HepG2 (cell line): ENCODE measurements around the gene DAB2IP. TPM values are rescaled to one million over a fixed set of nuclear protein-coding genes. Genes with fewer than 3 reads are reported as not detected.

Experiments
- ATAC-seq: fragments of 200-7000 bp; cut with Tn5 transposase; 3 replicates; pipeline ENCODE4 v1.9.1; 2020; ENCODE audit warnings: mild to moderate bottlenecking, moderate library complexity
- BruUV-seq: library from RNA; stranded (reverse); fragments of 400-500 nt; replicated peaks from 2 replicates; lab custom pipeline; 2021; lab: Mats Ljungman, UMichigan
- CTCF ChIA-PET: fragments of 300-600 bp; formaldehyde crosslinking; extraction: SDS; loops from one replicate; lab custom pipeline; 2021; ENCODE audit warnings: low total read pairs, inconsistent platforms, low intra/inter-chr PET ratio; lab: Yijun Ruan, JAX
- POLR2A ChIA-PET: fragments of 350-600 bp; sonication (Branson Sonifier 250); formaldehyde crosslinking; loops from one replicate; lab custom pipeline; 2020; ENCODE audit warnings: antibody characterized with exemption, inconsistent platforms; lab: Yijun Ruan, JAX
- DNase-seq: peaks from one replicate; pipeline ENCODE4 v3.0.0-alpha.2; 2015; ENCODE audit warnings: low spot score
- FAIRE-seq: peaks from 3 replicates; lab custom pipeline; 2011; peaks lifted over from hg19 to GRCh38; lab: Jason Lieb, UNC
- H2AFZ ChIP-seq: one replicate; pipeline ENCODE4 v1.6.1; 2011; ENCODE audit warnings: low read length, inconsistent platforms
- H3K27ac ChIP-seq: fragments of 300-600 bp; 3 replicates; pipeline ENCODE4 v1.8.0; 2011; ENCODE audit warnings: mixed run types, mild to moderate bottlenecking, mixed read lengths, low read length, inconsistent platforms; ENCODE audit not compliant: insufficient read depth; ENCODE audit errors: extremely low read length
- H3K27me3 ChIP-seq, 2 experiments: fragments of 200-600 bp in 1 of 2; 2 replicates in 1 of 2; 3 replicates in 1 of 2; pipeline versions ENCODE4 v1.6.0 to v1.8.0; 2011; ENCODE audit warnings: low read length in 2 of 2, mild to moderate bottlenecking in 2 of 2, moderate library complexity in 2 of 2, inconsistent platforms in 1 of 2; ENCODE audit not compliant: insufficient read depth in 2 of 2, control insufficient read depth in 1 of 2
- H3K36me3 ChIP-seq, 2 experiments: fragments of 200-600 bp in 1 of 2; replicated peaks in 1 of 2; 2 replicates in 1 of 2; 3 replicates in 1 of 2; pipeline versions ENCODE4 v1.5.1 to v1.8.0; 2011; ENCODE audit warnings: low read length in 2 of 2, inconsistent platforms in 1 of 2; ENCODE audit not compliant: insufficient read depth in 2 of 2, control insufficient read depth in 1 of 2
- H3K4me1 ChIP-seq: 2 replicates; pipeline ENCODE4 v1.5.1; 2012; ENCODE audit warnings: low read length, inconsistent platforms; ENCODE audit not compliant: insufficient read depth
- H3K4me2 ChIP-seq: 2 replicates; pipeline ENCODE4 v1.6.0; 2011; ENCODE audit warnings: low read depth, low read length, inconsistent platforms
- H3K4me3 ChIP-seq, 3 experiments: fragments of 200-600 bp in 1 of 3; sonication (generic), shearing (Covaris generic) in 1 of 3; replicated peaks in 1 of 3; 2 replicates each; pipeline ENCODE4 v1.5.1; 2011 to 2016; ENCODE audit warnings: low read length in 3 of 3, inconsistent platforms in 2 of 3, low read depth in 2 of 3, mild to moderate bottlenecking in 2 of 3, control low read depth in 1 of 3, mixed read lengths in 1 of 3; ENCODE audit not compliant: insufficient read depth in 1 of 3
- H3K79me2 ChIP-seq: one replicate; pipeline ENCODE4 v1.6.1; 2011; ENCODE audit warnings: low read length, inconsistent platforms; ENCODE audit not compliant: insufficient read depth
- H3K9ac ChIP-seq: 2 replicates; pipeline ENCODE4 v1.6.0; 2011; ENCODE audit warnings: mild to moderate bottlenecking, low read depth, low read length, inconsistent platforms; ENCODE audit not compliant: insufficient read depth
- H3K9me3 ChIP-seq: 2 replicates; pipeline ENCODE4 v1.5.1; 2012; ENCODE audit warnings: mild to moderate bottlenecking, low read length
- H4K20me1 ChIP-seq: 2 replicates; pipeline ENCODE4 v1.6.0; 2011; ENCODE audit warnings: inconsistent platforms, mild to moderate bottlenecking, low read length, moderate library complexity; ENCODE audit not compliant: insufficient read depth
- AGO2 ChIP-seq: fragments of 200-400 bp; formaldehyde crosslinking; optimal IDR thresholded peaks from 2 replicates; pipeline ENCODE3; 2017; ENCODE audit warnings: mild to moderate bottlenecking, low read depth, low read length, moderate library complexity
- BRD4 ChIP-seq: sonication (generic); formaldehyde crosslinking; IDR thresholded peaks from 2 replicates; pipeline ENCODE4 v1.4.0; 2020; ENCODE audit warnings: missing genetic modification reagents
- CHD4 ChIP-seq: fragments of 200-600 bp; sonication (generic); IDR thresholded peaks from 2 replicates; pipeline ENCODE4 v1.7.0; 2017; ENCODE audit warnings: mild to moderate bottlenecking, low read length, borderline replicate concordance
- JUN ChIP-seq: sonication (generic); formaldehyde crosslinking; IDR thresholded peaks from 2 replicates; pipeline ENCODE4 v1.4.0; 2020; ENCODE audit warnings: mild to moderate bottlenecking, missing genetic modification reagents
- RARA ChIP-seq: IDR thresholded peaks from 2 replicates; pipeline ENCODE4 v1.6.1; 2016; ENCODE audit warnings: missing genetic modification reagents, missing compliant biosample characterization
- SIX4 ChIP-seq: sonication (generic); formaldehyde crosslinking; IDR thresholded peaks from 2 replicates; pipeline ENCODE4 v1.4.0; 2020; ENCODE audit warnings: missing genetic modification reagents
- XRCC5 ChIP-seq: fragments of 200-400 bp; formaldehyde crosslinking; optimal IDR thresholded peaks from 2 replicates; pipeline ENCODE3; 2017; ENCODE audit warnings: mild to moderate bottlenecking, low read length
- ZFYVE20 ChIP-seq: sonication (generic); formaldehyde crosslinking; IDR thresholded peaks from 2 replicates; pipeline ENCODE4 v1.8.0; 2023; ENCODE audit warnings: low read depth, mild to moderate bottlenecking, moderate library complexity, missing genetic modification reagents, borderline replicate concordance
- ZNF282 ChIP-seq: fragments of 450-650 bp; IDR thresholded peaks from 2 replicates; pipeline ENCODE4 v1.6.1; 2018; ENCODE audit not compliant: partially characterized antibody
- ZNF782 ChIP-seq: sonication (generic); formaldehyde crosslinking; IDR thresholded peaks from 2 replicates; pipeline ENCODE4 v1.4.0; 2020; ENCODE audit warnings: missing genetic modification reagents, mild to moderate bottlenecking, borderline replicate concordance
- ZNF850 ChIP-seq: sonication (generic); formaldehyde crosslinking; conservative IDR thresholded peaks from 2 replicates; pipeline ENCODE4 v1.9.0; 2021; ENCODE audit warnings: mild to moderate bottlenecking, missing genetic modification reagents
- WGBS: methylation state at CpG from one replicate; pipeline ENCODE4 v1.1.6; 2017; ENCODE audit warnings: low lambda C conversion rate; 5-methylcytosine and 5-hydroxymethylcytosine counted together
- in situ Hi-C: cut with HindIII; loops from 2 replicates; pipeline ENCODE4 v1.10.0; 2017; ENCODE audit warnings: low pct_unique_long_range_greater_than_20kb; ENCODE audit not compliant: extremely low pct_ligation_motif_present
- intact Hi-C: fragments of 100-400 bp; cut with micrococcal nuclease; formaldehyde crosslinking; loops from one replicate; pipeline ENCODE4 v1.10.0; 2022; ENCODE audit not compliant: unreplicated experiment
- polyA plus RNA-seq, 8 experiments: library from polyadenylated mRNA; depleted of rRNA in 3 of 8; stranded (reverse) in 7 of 8; unstranded in 1 of 8; fragments of >200 nt; fragmentation: Illumina TruSeq in 4 of 8; extraction: Trizol in 4 of 8; gene quantifications; 2 replicates each; pipeline versions ENCODE4 v1.2.1 to v1.2.3, GENCODE V29; 2011 to 2016; ENCODE audit warnings: low read depth in 4 of 8, missing spikeins in 1 of 8, mixed read lengths in 1 of 8; ENCODE audit not compliant: insufficient read depth in 1 of 8
- total RNA-seq, 5 experiments: library from RNA; depleted of rRNA; stranded (reverse); fragments of >200 nt; fragmentation: Illumina TruSeq; extraction: Trizol; gene quantifications; 2 replicates each; pipeline ENCODE4 v1.2.3, GENCODE V29; 2016; ENCODE audit warnings: low read depth in 1 of 5

Gene DAB2IP
- total and polyA plus RNA-seq, 2 of the 13 experiments (the other 11 are each of a cell fraction or from before 2014, with no cell fraction given), result 25.3 to 37.9 TPM

DNA sequence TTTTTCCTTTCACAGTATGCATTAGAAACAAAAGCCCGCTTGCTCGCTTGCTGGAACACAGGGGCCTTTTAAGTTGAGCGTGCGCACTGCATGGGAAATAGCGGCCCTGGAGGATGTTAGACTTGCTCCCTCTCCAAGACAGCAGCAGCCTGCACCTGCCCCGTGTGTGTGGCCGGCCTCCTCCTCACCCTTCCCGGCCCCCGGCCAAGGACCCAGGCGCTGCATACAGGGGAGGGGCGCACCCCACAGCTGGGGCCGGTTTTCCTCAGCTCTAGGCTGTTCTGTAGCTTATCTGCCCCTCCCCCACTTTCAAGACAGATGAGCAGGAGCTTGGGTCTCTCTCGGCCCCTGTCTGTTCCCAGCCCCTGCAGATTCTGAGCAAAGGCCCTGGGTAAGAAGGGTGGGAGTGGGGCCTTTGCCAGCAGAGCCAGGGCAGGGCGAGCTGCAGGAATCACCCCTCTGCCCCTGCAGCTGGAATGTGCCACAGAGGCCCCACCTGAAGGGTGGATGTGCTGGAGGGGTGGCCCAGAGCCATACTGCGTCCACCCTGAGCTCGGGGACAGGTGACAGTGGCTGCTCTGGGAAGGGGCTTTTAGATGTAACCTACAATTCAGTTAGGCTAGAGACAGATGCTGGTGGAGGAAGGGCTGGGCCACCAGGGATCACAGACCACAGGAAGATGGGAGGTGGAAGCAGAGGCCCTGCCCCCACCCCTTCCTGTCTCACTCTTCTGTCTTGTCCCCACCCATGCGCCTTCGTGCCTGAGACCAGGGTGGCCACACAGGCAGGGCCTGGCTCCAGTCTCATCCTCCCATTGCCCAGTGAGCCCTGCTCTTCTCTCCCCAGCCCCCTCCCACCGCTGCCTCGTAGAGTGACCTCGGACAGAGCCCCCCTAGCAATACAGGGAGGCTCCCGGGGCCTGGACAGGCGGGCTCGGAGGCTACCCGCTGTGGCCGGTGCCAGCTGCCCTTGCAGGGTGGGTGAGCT, 132.4 kb downstream of the DAB2IP start (continued):
- no peak for TF ChIP-seq SIX4 (CRISPR knock-in tag)
- no peak for TF ChIP-seq ZNF782 (CRISPR knock-in tag)
- no peak for TF ChIP-seq ZNF282
- no peak for TF ChIP-seq XRCC5
- TF ChIP-seq CHD4, result no peak
- no peak for TF ChIP-seq ZFYVE20
- TF ChIP-seq BRD4 (CRISPR knock-in tag), result no peak
- no peak for TF ChIP-seq JUN (CRISPR knock-in tag)
- TF ChIP-seq ZNF850 (CRISPR knock-in tag), result no peak

DNA sequence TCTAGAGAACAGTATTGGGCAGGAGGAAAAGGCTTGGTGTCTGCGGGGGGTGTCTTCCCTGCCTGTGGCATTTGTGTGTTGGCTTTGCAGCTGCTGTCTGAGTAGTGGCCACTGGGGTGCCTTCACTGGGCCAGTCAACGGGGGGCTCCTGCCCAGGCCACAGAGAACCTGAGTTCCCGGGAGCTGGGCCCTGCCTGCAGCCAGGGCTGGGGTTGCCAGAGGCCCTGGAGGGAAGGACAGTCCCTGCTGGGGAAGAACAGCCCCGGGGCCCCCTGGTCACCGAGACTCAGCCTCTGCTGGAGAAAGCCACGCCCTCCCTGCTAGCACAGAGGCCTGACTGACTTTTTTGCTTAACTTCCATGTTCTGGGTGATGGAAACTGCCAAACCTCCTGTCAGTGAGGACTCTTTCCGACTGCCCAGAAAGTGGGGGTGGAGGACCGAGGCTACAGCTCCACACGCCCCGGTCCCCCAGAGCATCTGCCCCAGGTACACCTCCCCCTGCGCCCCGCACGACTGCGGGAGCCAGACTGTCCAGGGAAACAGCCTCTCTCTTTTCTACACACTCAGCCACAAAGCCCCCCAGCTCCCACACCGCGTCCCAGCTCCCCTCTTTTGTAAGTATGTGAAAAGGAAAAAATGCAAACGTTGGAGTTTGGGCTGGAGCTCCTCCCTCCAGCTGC, 133.4 kb downstream of the DAB2IP start:
- H3K27ac ChIP-seq, result no peak overlapping the region
- in situ Hi-C loops (no loop called here), intact Hi-C loops (no loop called here)
- H3K36me3 ChIP-seq, result peaks cover 26 to 29% of the 10 kb centered on the region in 2 experiments; a peak in 4 of 5 replicates
- FAIRE-seq (no peak), ATAC-seq (peak; percentile 17; the same call in 2 of the 3 replicates), DNase-seq (no peak)
- no peak overlapping the region for H3K9ac ChIP-seq
- ChIA-PET CTCF (no interaction called here), POLR2A (no interaction called here)
- TSS peak; percentile 53 for BruUV-seq
- H2AFZ ChIP-seq, result no peak overlapping the region
- 91% methylated on average over 9 of the region's 17 CpGs for WGBS
- no peak overlapping the region for H3K4me3 ChIP-seq
- H3K79me2 ChIP-seq, result no peaks in the 10 kb centered on the region
- no peaks in the 10 kb centered on the region for H3K4me1 ChIP-seq
- H3K4me2 ChIP-seq, result no peak overlapping the region
- no peaks in the 10 kb centered on the region for H3K9me3 ChIP-seq
- no peaks in the 10 kb centered on the region for H3K27me3 ChIP-seq
- H4K20me1 ChIP-seq, result no peaks in the 10 kb centered on the region
- peak; percentile 21 for TF ChIP-seq AGO2
- no peak for TF ChIP-seq RARA
- TF ChIP-seq, all 625 proteins: peak for 1
